ENCODE data around the gene CBX8. TPM values are rescaled to one million over a fixed set of nuclear protein-coding genes. Genes with fewer than 3 reads are reported as not detected.

CBX8 gene
- total and polyA plus RNA-seq, 7 donors, result 0.40 to 3.5 (median 1.3) TPM

DNA sequence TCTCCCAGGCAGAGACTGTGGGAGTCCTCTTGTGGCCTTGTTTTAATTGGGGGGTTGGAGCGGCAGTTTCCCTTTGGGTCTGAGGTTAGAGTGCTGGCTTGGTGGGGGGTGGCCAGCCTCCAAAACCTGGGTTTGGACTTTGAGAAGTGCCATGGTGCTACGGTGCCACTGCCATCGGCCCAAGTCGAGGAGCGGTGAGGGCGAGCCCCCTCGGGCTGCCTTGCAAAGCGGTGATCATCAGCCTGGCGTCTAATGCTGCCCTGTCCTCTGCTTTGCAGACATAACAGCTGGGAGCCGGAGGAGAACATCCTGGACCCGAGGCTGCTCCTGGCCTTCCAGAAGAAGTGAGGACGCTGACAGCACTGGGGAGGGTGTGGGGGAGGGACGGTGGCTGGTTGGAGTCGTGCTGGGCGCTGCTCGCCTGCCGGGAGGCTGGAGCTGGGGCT lies 17.8 kb downstream of the CBX8 start:
- H3K4me3 ChIP-seq, result peak overlapping the region; percentile 71
- no peak for DNase-seq

DNA sequence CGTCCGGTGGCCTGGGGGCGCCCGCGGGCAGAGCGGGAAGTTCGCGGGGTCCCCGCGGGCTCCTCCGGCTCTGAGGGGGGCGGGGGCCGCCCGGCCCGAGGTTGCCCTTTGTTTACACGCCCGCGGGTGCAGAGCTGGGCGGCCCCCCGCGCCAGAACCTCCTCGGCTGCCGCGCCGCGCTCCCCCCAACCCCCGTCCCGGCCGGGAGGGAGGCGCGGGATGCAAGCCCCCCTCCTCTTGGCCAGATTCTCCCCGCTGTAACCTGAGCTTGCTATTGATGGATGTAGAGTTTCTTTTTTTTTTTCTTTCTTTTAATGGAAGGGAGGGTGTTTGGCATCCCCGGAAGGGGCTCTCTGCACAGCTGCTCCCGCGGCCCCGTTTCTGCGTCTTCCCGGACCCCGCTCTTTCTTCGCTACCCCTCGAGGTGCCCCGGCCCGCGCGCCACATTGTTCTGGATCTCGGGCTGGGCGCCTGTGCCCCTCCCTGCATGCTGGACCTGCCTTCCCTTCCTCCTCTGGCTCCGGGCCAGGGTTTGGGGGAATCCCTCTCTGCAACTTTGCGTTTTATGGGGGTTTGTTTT lies 18.3 kb downstream of the CBX8 start:
- peaks cover 0 to 91% (median 30%) of the 10 kb centered on the region in 3 donors for H3K27me3 ChIP-seq (ENCODE audit: insufficient read depth in 3 of 3, low read length in 2 of 3)
- TF ChIP-seq, protein P1, sequence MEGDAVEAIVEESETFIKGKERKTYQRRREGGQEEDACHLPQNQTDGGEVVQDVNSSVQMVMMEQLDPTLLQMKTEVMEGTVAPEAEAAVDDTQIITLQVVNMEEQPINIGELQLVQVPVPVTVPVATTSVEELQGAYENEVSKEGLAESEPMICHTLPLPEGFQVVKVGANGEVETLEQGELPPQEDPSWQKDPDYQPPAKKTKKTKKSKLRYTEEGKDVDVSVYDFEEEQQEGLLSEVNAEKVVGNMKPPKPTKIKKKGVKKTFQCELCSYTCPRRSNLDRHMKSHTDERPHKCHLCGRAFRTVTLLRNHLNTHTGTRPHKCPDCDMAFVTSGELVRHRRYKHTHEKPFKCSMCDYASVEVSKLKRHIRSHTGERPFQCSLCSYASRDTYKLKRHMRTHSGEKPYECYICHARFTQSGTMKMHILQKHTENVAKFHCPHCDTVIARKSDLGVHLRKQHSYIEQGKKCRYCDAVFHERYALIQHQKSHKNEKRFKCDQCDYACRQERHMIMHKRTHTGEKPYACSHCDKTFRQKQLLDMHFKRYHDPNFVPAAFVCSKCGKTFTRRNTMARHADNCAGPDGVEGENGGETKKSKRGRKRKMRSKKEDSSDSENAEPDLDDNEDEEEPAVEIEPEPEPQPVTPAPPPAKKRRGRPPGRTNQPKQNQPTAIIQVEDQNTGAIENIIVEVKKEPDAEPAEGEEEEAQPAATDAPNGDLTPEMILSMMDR (IDR thresholded peaks at IDR 0.05), result no peak
- 2 to 3% (median 3%) methylated on average over 27 to 49 of the region's 49 CpGs for WGBS, 3 donors
- no peak for DNase-seq
- peak overlapping the region; percentile 71 for H3K4me3 ChIP-seq
- peaks cover 5% of the 10 kb centered on the region for H3K4me1 ChIP-seq
- H3K9me3 ChIP-seq, result no peaks in the 10 kb centered on the region
- H3K36me3 ChIP-seq (ENCODE audit: insufficient read depth in 1 of 2, low read depth in 1 of 2), result no peaks in the 10 kb centered on the region
- intact Hi-C loops (cut with DNase I), result no loop called here
- ATAC-seq, result peak in 2 of 4 donors; percentile 10 to 14
- no peak overlapping the region for H3K27ac ChIP-seq

More for the DNA sequence above, 17.8 kb downstream of the CBX8 start:
- Histone ChIP-seq H3K9me3 (no peaks in the 10 kb centered on the region), H3K27ac (no peak overlapping the region), H3K36me3 (ENCODE audit: insufficient read depth in 1 of 2, low read depth in 1 of 2) (no peaks in the 10 kb centered on the region), H3K4me1 (peaks cover 5% of the 10 kb centered on the region), H3K27me3 (ENCODE audit: insufficient read depth in 3 of 3, low read length in 2 of 3) (peaks cover 0 to 91% (median 27%) of the 10 kb centered on the region in 3 donors)
- intact Hi-C loops (cut with DNase I), result no loop called here
- whole genome bisulfite sequencing, 3 donors, result 18 to 26% (median 24%) methylated on average over 17 of the region's 17 CpGs
- TF ChIP-seq, protein P1 (IDR thresholded peaks at IDR 0.05), result no peak
- ATAC-seq, result no peak

DNA sequence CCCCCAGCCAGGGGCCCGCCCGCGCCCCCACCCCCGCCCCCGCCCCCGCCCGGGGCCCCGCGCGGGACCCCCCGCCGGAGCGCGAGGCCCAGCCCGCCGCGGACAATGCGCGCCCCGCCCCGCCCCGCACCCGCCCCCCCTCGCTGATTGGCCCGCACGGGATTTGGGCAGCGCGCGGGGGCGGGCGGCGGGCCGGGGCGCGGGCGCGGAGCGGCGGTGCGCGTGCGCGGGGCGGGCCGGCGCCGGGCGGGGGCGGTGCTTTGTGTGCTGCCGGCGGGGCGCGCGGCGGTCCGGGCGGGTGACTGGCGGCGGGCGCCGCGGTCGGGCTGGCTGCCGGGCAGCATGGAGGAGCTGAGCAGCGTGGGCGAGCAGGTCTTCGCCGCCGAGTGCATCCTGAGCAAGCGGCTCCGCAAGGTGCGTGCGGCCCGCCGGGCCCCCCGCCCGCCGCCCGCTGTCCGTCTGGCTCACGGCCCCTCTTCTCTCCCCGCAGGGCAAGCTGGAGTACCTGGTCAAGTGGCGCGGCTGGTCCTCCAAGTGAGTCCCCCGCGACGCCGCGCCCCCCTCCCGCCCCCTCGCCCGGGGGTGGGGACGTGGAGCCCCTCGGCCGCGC lies 18.9 kb downstream of the CBX8 start, which contains the start of gene CBX2:
Gene CBX2, plus strand, starts transcription at position 255 of the 610 bp plus-strand sequence. Its CDS starts 88 bp downstream, at position 343.
- TF ChIP-seq, protein P1 (IDR thresholded peaks at IDR 0.05), result no peak
- H3K4me1 ChIP-seq, result peaks cover 5% of the 10 kb centered on the region
- intact Hi-C loops (cut with DNase I), result no loop called here
- DNase-seq, result peak; percentile 81 to 87
- peak; percentile 62 to 87 (median 77) for ATAC-seq
- H3K4me3 ChIP-seq, result peak within 1 kb of the TSS; percentile 71
- H3K36me3 ChIP-seq (ENCODE audit: insufficient read depth in 1 of 2, low read depth in 1 of 2), result no peaks in the 10 kb centered on the region
- H3K27me3 ChIP-seq (ENCODE audit: insufficient read depth in 3 of 3, low read length in 2 of 3), result peaks cover 0 to 90% (median 29%) of the 10 kb centered on the region in 3 donors
- no peaks in the 10 kb centered on the region for H3K9me3 ChIP-seq
- 1 to 3% methylated on average over 8 to 89 of the region's 96 CpGs; no CpG with 5 or more reads in 1 of the 3 donors for WGBS, 3 donors
- H3K27ac ChIP-seq, result no peak within 1 kb of the TSS

DNA sequence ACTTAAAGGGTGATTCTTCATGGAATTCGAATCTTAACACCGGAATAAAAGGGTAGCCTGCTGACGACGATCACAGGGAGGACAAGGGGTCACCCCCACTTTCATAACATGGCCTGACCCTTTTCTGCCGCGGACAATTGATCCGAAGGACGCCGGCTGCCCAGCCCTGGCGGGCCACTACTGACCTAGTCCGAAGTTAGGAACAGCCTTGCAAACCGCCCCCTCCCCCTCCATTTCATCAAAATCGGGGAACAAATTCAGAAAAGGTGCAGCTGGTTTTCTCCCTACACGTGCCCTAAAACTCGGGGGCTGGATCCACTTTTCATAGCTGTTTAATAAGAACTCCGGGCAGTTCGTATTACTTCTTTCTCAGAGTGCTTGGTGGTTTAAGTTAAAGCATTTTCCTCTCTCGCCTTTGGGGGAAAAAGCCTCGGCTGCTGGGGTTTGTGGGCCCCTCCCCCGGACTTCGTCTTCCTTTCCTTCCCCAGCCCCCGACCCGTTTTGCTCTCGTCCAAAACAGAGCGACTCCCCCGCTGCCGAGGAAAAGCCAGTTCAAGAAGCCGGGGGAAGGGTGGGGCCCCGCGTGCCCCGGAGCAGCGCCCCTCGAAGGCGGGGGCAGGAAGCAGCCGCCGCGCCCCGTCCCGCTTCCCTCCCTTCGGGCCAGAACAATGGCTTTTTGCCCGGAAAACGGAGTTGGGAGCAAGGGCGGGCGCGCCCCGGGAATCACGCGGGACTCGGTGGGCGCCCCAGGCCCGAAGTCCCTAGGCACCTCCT lies 19.6 kb downstream of the CBX8 start:
- Histone ChIP-seq H3K27ac (no peak overlapping the region), H3K9me3 (no peaks in the 10 kb centered on the region), H3K4me3 (peak overlapping the region; percentile 61), H3K36me3 (ENCODE audit: insufficient read depth in 1 of 2, low read depth in 1 of 2) (no peaks in the 10 kb centered on the region), H3K4me1 (peaks cover 5% of the 10 kb centered on the region), H3K27me3 (ENCODE audit: insufficient read depth in 3 of 3, low read length in 2 of 3) (peaks cover 0 to 91% (median 28%) of the 10 kb centered on the region in 3 donors)
- 6 to 10% (median 8%) methylated on average over 39 to 51 of the region's 51 CpGs for WGBS, 3 donors
- TF ChIP-seq, protein P1 (IDR thresholded peaks at IDR 0.05), result no peak
- intact Hi-C loops (cut with DNase I), result no loop called here
- DNase-seq (peak; percentile 58 to 72), ATAC-seq (peak in 3 of 4 donors; percentile 11 to 58 (median 34))

Measured in psoas muscle (tissue), 8 donors.